Stimulated activated CD8-positive, alpha-beta memory T cell treated with anti-CD3 and anti-CD28 coated beads, Interleukin-4, amount 100 ng/mL, for 4 hours (primary cell): ENCODE results near the gene TIGD2.
A peak's percentile ranks its signal among the peaks of the same experiment; 100 is the strongest.

Source experiments
- DNase-seq, 2 donors: peaks; one replicate each; pipeline ENCODE4 v3.0.0-alpha.2; 2020; ENCODE audit warnings: low read depth in 2 of 2, low spot score in 1 of 2

The TIGD2 gene

GRCh38 chr4:89110986-89111832, at the start of gene TIGD2:
Gene TIGD2, plus strand, starts transcription at chr4:89111533. Its CDS starts 1,442 bp downstream, at chr4:89112975.
- DNase-seq: peak; percentile 60 to 79

- DNase-seq: no peak
These were observed 46.5 kb upstream of the TIGD2 start for GRCh38 chr4:89064848-89065247.

GRCh38 chr4:89067417-89067816, 43.9 kb upstream of the TIGD2 start:
- DNase-seq: no peak

- no peak for DNase-seq
These were observed 41.9 kb upstream of the TIGD2 start for GRCh38 chr4:89069481-89069880.

- DNase-seq: no peak
These were observed 41.3 kb upstream of the TIGD2 start for GRCh38 chr4:89070041-89070440.

- no peak for DNase-seq
These were observed 40.0 kb upstream of the TIGD2 start for GRCh38 chr4:89071311-89071710.

- no peak for DNase-seq
These were observed 38.4 kb upstream of the TIGD2 start for GRCh38 chr4:89072921-89073320.

- DNase-seq: no peak
These were observed 33.6 kb upstream of the TIGD2 start for GRCh38 chr4:89077761-89078160.

- DNase-seq: no peak
These were observed 33.0 kb upstream of the TIGD2 start for GRCh38 chr4:89078300-89078699.

- DNase-seq: no peak
These were observed 12.3 kb upstream of the TIGD2 start for GRCh38 chr4:89099034-89099433.

GRCh38 chr4:89099471-89099870, 11.9 kb upstream of the TIGD2 start:
- no peak for DNase-seq

GRCh38 chr4:89100853-89101252, 10.5 kb upstream of the TIGD2 start:
- no peak for DNase-seq

GRCh38 chr4:89101256-89102161, 9.8 kb upstream of the TIGD2 start:
- DNase-seq: no peak

- no peak for DNase-seq
These were observed 5.6 kb upstream of the TIGD2 start for GRCh38 chr4:89105726-89106125.

GRCh38 chr4:89108091-89108490, 3.2 kb upstream of the TIGD2 start:
- DNase-seq: no peak

GRCh38 chr4:89109841-89110540, 1.3 kb upstream of the TIGD2 start:
- DNase-seq: no peak

- DNase-seq: no peak
These were observed 770 bp upstream of the TIGD2 start for GRCh38 chr4:89110541-89110985.

- no peak for DNase-seq
These were observed 665 bp downstream of the TIGD2 start for GRCh38 chr4:89111833-89112563.

GRCh38 chr4:89113415-89113814, 2.1 kb downstream of the TIGD2 start:
- DNase-seq: no peak

GRCh38 chr4:89114100-89114499, 2.8 kb downstream of the TIGD2 start:
- no peak for DNase-seq

- DNase-seq: no peak
These were observed 5.8 kb downstream of the TIGD2 start for GRCh38 chr4:89117115-89117514.
